Activated naive CD4-positive, alpha-beta T cell treated with anti-CD3 and anti-CD28 coated beads for 36 hours (primary cell): ENCODE results near the gene SAMD4A. TPM values are rescaled to one million over a fixed set of nuclear protein-coding genes. Genes with fewer than 3 reads are reported as not detected.

Source experiments
- total RNA-seq, 2 experiments: library from RNA; stranded (reverse); gene quantifications; one replicate each; pipeline ENCODE4 v1.2.3, GENCODE V29; 2021

SAMD4A gene
- total RNA-seq, 2 experiments from 2014 or later, result 4.7 to 4.9 TPM

Other genes with a start within 250 kb of the SAMD4A start
- gene CDKN3, start 170.1 kb upstream of the SAMD4A start, total RNA-seq, result 100 to 1,000 TPM in 1 of 2 experiments, 10 to 100 TPM in 1; 96.5 to 101 TPM
- 10 to 100 TPM; 68.1 to 78.4 TPM for gene CNIH1, start 125.8 kb upstream of the SAMD4A start, total RNA-seq
- gene GMFB, start 78.1 kb upstream of the SAMD4A start, total RNA-seq, result 10 to 100 TPM; 29.5 to 33.4 TPM
- 1 to 10 TPM; 9.2 to 9.7 TPM for gene CGRRF1, start 57.2 kb upstream of the SAMD4A start, total RNA-seq